ENCODE results near the gene PDE7B.

DNA sequence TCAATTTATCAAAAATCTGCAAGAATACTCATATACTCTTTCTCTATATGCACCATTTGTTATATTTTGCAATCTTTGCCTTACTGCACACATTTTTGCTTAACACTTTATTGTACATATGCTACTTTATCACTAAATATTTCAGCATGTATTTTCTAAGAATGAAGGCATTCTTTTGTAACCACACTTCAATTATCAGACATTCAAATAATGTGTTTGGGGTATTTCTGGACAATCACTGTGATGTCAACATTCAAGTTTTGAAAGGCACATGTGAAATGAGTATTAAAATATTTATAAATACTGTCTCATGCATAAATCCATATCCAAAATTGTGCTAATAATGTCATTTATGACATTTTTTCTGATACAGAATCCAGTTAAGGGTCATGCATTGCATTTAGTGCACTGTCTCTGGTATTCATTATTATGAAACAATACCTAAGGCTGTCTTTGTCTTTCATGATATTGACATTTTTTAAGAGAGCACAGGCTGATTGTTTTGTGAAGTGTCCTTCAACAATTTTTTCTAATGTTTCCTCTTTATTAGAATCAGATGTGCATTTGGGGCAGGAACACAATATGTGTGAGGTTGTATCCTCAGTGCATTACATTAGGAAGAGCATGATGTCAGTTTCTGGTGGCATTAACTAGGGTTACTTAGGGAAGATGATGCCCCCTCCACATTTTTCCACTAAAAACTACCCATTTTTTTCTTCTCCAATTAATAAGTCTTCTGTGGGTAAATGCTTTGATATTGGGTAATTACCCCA, 292.9 kb downstream of the PDE7B start:
- TF ChIP-seq, protein P1, sequence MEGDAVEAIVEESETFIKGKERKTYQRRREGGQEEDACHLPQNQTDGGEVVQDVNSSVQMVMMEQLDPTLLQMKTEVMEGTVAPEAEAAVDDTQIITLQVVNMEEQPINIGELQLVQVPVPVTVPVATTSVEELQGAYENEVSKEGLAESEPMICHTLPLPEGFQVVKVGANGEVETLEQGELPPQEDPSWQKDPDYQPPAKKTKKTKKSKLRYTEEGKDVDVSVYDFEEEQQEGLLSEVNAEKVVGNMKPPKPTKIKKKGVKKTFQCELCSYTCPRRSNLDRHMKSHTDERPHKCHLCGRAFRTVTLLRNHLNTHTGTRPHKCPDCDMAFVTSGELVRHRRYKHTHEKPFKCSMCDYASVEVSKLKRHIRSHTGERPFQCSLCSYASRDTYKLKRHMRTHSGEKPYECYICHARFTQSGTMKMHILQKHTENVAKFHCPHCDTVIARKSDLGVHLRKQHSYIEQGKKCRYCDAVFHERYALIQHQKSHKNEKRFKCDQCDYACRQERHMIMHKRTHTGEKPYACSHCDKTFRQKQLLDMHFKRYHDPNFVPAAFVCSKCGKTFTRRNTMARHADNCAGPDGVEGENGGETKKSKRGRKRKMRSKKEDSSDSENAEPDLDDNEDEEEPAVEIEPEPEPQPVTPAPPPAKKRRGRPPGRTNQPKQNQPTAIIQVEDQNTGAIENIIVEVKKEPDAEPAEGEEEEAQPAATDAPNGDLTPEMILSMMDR (IDR thresholded peaks at IDR 0.05; ENCODE audit: low read length) = no peak
- TF ChIP-seq EZH2 (IDR thresholded peaks at IDR 0.05; ENCODE audit: borderline replicate concordance, low read length) = no peak

Measured in OCI-LY1 (cell line).